Measurements from ENCODE around the gene HIGD2A. TPM values are rescaled to one million over a fixed set of nuclear protein-coding genes. Genes with fewer than 3 reads are reported as not detected.
A peak's percentile ranks its signal among the peaks of the same experiment; 100 is the strongest.

Gene HIGD2A
- polyA plus RNA-seq, 1 of the 3 experiments (the other 2 are of a cell fraction): 211 TPM

- Histone ChIP-seq H3K27me3 (ENCODE audit: insufficient read depth) (no peaks in the 10 kb centered on the region), H4K20me1 (ENCODE audit: insufficient read depth) (no peaks in the 10 kb centered on the region), H3K4me1 (ENCODE audit: control insufficient read depth in 1 of 2, insufficient read depth in 2 of 2, low read depth in 1 of 2, low read length in 1 of 2) (peaks cover 0 to 12% of the 10 kb centered on the region in 2 experiments; a peak in 2 of 4 replicates), H3K4me2 (no peak overlapping the region), H3K9me2 (no peaks in the 10 kb centered on the region), H3F3A (replicated peaks; ENCODE audit: insufficient read depth) (no peaks in the 10 kb centered on the region), H3K9me3 (no peaks in the 10 kb centered on the region), H2AFZ (ENCODE audit: low read depth) (no peak overlapping the region), H3K27ac (ENCODE audit: low read depth in 2 of 2, low read length in 1 of 2) (no peak overlapping the region), H3K4me3 (ENCODE audit: low read depth in 2 of 2, low read length in 1 of 2) (no peak overlapping the region), H3K36me3 (replicated peaks in 1 of 2; ENCODE audit: control insufficient read depth in 1 of 2, insufficient read depth in 2 of 2, low read length in 1 of 2) (peaks cover 0 to 5% of the 10 kb centered on the region in 2 experiments), H3K79me2 (ENCODE audit: insufficient read depth) (peaks cover 21% of the 10 kb centered on the region; the same call in 1 of the 2 replicates), H3K9ac (no peak overlapping the region)
- POLR2A ChIA-PET: no interaction called here
- 92% methylated on average over 10 of the region's 10 CpGs for WGBS (ENCODE audit: low lambda C conversion rate)
- CTCF ChIA-PET: interaction anchor here (1.8 kb wide), 1 partner anchor 35 kb away, joined by 6 read pairs; the partner anchor contains the start of gene FAF2
- peak; percentile 5 for DNase-seq
- no peak for TF ChIP-seq RFX5 (IDR thresholded peaks at IDR 0.05; ENCODE audit: low read length)
- TF ChIP-seq FOXM1 (IDR thresholded peaks at IDR 0.05; ENCODE audit: low read depth): no peak
- TF ChIP-seq MEF2A (IDR thresholded peaks at IDR 0.05; ENCODE audit: borderline replicate concordance, low read depth): no peak
- no peak for TF ChIP-seq RAD21 (IDR thresholded peaks at IDR 0.05; ENCODE audit: low read length)
- TF ChIP-seq POLR2AphosphoS5 (IDR thresholded peaks at IDR 0.05; ENCODE audit: low read depth, low read length): no peak
- no peak for TF ChIP-seq EP300 (IDR thresholded peaks at IDR 0.05; ENCODE audit: borderline replicate concordance in 1 of 2, low read depth in 1 of 2, low read length in 1 of 2)
- TF ChIP-seq TAF1 (IDR thresholded peaks at IDR 0.05; ENCODE audit: borderline replicate concordance, low read depth, low read length): no peak
- TF ChIP-seq NRF1 (IDR thresholded peaks at IDR 0.05; ENCODE audit: low read depth, low read length): no peak
- no peak for TF ChIP-seq ZBTB33 (IDR thresholded peaks at IDR 0.05; ENCODE audit: borderline replicate concordance, low read depth)
- TF ChIP-seq SMC3 (IDR thresholded peaks at IDR 0.05; ENCODE audit: low read depth, low read length): no peak
- no peak for TF ChIP-seq USF2 (IDR thresholded peaks at IDR 0.05; ENCODE audit: borderline replicate concordance, low read depth, low read length)
- no peak for TF ChIP-seq USF1 (IDR thresholded peaks at IDR 0.05; ENCODE audit: borderline replicate concordance, low read depth)
- no peak for TF ChIP-seq JUND (IDR thresholded peaks at IDR 0.05)
Measured at GRCh38 chr5:176412517-176413254, 24.1 kb downstream of the HIGD2A start.

DNA sequence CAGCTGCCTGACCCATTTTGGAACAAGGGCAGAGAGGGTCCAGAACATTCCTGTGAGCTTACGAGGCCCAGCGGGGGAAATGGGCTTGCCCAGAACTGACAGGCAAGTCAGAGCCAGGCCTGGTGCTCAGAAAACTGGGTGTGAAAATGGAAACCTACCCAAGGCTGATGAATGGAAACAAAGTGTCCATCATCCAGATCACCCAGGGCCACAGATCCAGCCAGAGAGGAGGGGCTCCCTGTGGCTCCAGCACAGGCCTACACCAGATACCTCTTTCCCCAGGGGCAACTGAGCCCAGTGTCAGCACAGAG lies 24.7 kb downstream of the HIGD2A start:
- WGBS (ENCODE audit: low lambda C conversion rate): 96% methylated on average over 2 of the region's 2 CpGs
- H3K4me2 ChIP-seq: no peak overlapping the region
- POLR2A ChIA-PET: no interaction called here
- no peak for TF ChIP-seq USF2 (IDR thresholded peaks at IDR 0.05; ENCODE audit: borderline replicate concordance, low read depth, low read length)
- no peak for TF ChIP-seq TCF12 (IDR thresholded peaks at IDR 0.05)
- no peak for TF ChIP-seq EZH2phosphoT487 (IDR thresholded peaks at IDR 0.05; ENCODE audit: borderline replicate concordance, low read depth)
- no peak for TF ChIP-seq MXI1 (IDR thresholded peaks at IDR 0.05; ENCODE audit: low read depth, low read length)
- TF ChIP-seq RFX5 (IDR thresholded peaks at IDR 0.05; ENCODE audit: low read length): no peak
- TF ChIP-seq GABPA (IDR thresholded peaks at IDR 0.05; ENCODE audit: low read depth): no peak
- no peak for TF ChIP-seq RXRA (IDR thresholded peaks at IDR 0.05; ENCODE audit: borderline replicate concordance, low read depth)
- TF ChIP-seq JUND (IDR thresholded peaks at IDR 0.05): no peak
- no peak for TF ChIP-seq USF1 (IDR thresholded peaks at IDR 0.05; ENCODE audit: borderline replicate concordance, low read depth)
- no peak for TF ChIP-seq FOSL2 (IDR thresholded peaks at IDR 0.05; ENCODE audit: borderline replicate concordance, low read depth)
- TF ChIP-seq TEAD4 (IDR thresholded peaks at IDR 0.05; ENCODE audit: borderline replicate concordance, insufficient read depth): no peak
- TF ChIP-seq PBX3 (IDR thresholded peaks at IDR 0.05): no peak

More for the DNA sequence above, 24.7 kb downstream of the HIGD2A start:
- no peak overlapping the region for H2AFZ ChIP-seq (ENCODE audit: low read depth)
- H3F3A ChIP-seq (replicated peaks; ENCODE audit: insufficient read depth): no peaks in the 10 kb centered on the region
- no peak overlapping the region for H3K4me3 ChIP-seq (ENCODE audit: low read depth in 2 of 2, low read length in 1 of 2)
- no peaks in the 10 kb centered on the region for H3K9me3 ChIP-seq
- H3K9me2 ChIP-seq: no peaks in the 10 kb centered on the region
- peaks cover 0 to 12% of the 10 kb centered on the region in 2 experiments; a peak in 2 of 4 replicates for H3K4me1 ChIP-seq (ENCODE audit: control insufficient read depth in 1 of 2, insufficient read depth in 2 of 2, low read depth in 1 of 2, low read length in 1 of 2)
- H3K79me2 ChIP-seq (ENCODE audit: insufficient read depth): peaks cover 21% of the 10 kb centered on the region; the same call in 1 of the 2 replicates
- H3K9ac ChIP-seq: no peak overlapping the region
- peaks cover 0 to 5% of the 10 kb centered on the region in 2 experiments for H3K36me3 ChIP-seq (replicated peaks in 1 of 2; ENCODE audit: control insufficient read depth in 1 of 2, insufficient read depth in 2 of 2, low read length in 1 of 2)
- DNase-seq: peak; percentile 9
- CTCF ChIA-PET: interaction anchor here (1.8 kb wide), 1 partner anchor 34 kb away, joined by 6 read pairs; the partner anchor contains the start of gene FAF2
- no peaks in the 10 kb centered on the region for H3K27me3 ChIP-seq (ENCODE audit: insufficient read depth)
- H3K27ac ChIP-seq (ENCODE audit: low read depth in 2 of 2, low read length in 1 of 2): no peak overlapping the region
- H4K20me1 ChIP-seq (ENCODE audit: insufficient read depth): no peaks in the 10 kb centered on the region

Measured in SK-N-SH (cell line).